PC-9 (cell line): ENCODE data around the gene SMIM11. TPM values are rescaled to one million over a fixed set of nuclear protein-coding genes. Genes with fewer than 3 reads are reported as not detected.

Experiments used
- BruUV-seq: library from RNA; stranded (reverse); fragments of 400-500 nt; replicated peaks from 2 replicates; lab custom pipeline; 2021; lab: Mats Ljungman, UMichigan
- CTCF ChIA-PET: fragments of 300-600 bp; sonication (Branson Sonifier 250); formaldehyde crosslinking; loops from one replicate; lab custom pipeline; 2022; ENCODE audit warnings: antibody characterized with exemption; lab: Charles Lee
- POLR2A ChIA-PET: fragments of 300-600 bp; sonication (Branson Sonifier 250); formaldehyde crosslinking; loops from one replicate; lab custom pipeline; 2022; ENCODE audit warnings: antibody characterized with exemption; ENCODE audit not compliant: unreplicated experiment; lab: Charles Lee
- DNase-seq, 2 experiments: peaks; one replicate each; pipeline versions ENCODE4 v3.0.0 to v3.0.0-alpha.2; 2015 to 2022; ENCODE audit warnings: mixed read lengths in 1 of 2
- H2AFZ ChIP-seq: fragments of 200-600 bp; sonication (generic); 2 replicates; pipeline ENCODE4 v1.8.1; 2017; ENCODE audit warnings: antibody characterized with exemption
- H3F3A ChIP-seq: fragments of 200-600 bp; sonication (generic); 2 replicates; pipeline ENCODE4 v1.8.1; 2017; ENCODE audit warnings: antibody characterized with exemption, mild to moderate bottlenecking, low read depth; ENCODE audit not compliant: insufficient read depth
- H3K27ac ChIP-seq: fragments of 200-600 bp; sonication (generic); 2 replicates; pipeline ENCODE4 v1.6.1; 2016; ENCODE audit warnings: mixed run types
- H3K27me3 ChIP-seq: fragments of 200-600 bp; sonication (generic); 2 replicates; pipeline ENCODE4 v1.6.1; 2016; ENCODE audit warnings: low read depth, mixed run types; ENCODE audit not compliant: insufficient read depth
- H3K36me3 ChIP-seq: fragments of 200-600 bp; sonication (generic); 2 replicates; pipeline ENCODE4 v1.6.1; 2016; ENCODE audit warnings: low read depth, mixed run types
- H3K4me1 ChIP-seq: fragments of 200-600 bp; sonication (generic); replicated peaks from 2 replicates; pipeline ENCODE4 v1.6.1; 2016; ENCODE audit warnings: mixed run types; ENCODE audit not compliant: insufficient read depth
- H3K4me2 ChIP-seq: fragments of 200-600 bp; sonication (generic); 2 replicates; pipeline ENCODE4 v1.6.1; 2017; ENCODE audit warnings: mixed run types
- H3K4me3 ChIP-seq: fragments of 200-600 bp; sonication (generic); 2 replicates; pipeline ENCODE4 v1.6.1; 2016; ENCODE audit warnings: mixed run types
- H3K79me2 ChIP-seq: fragments of 200-600 bp; sonication (generic); 2 replicates; pipeline ENCODE4 v1.6.1; 2017; ENCODE audit warnings: low read depth, mixed run types
- H3K9me2 ChIP-seq: fragments of 200-600 bp; sonication (generic); 2 replicates; pipeline ENCODE4 v1.8.1; 2017; ENCODE audit warnings: mild to moderate bottlenecking; ENCODE audit not compliant: insufficient read depth
- H3K9me3 ChIP-seq: fragments of 200-600 bp; sonication (generic); 2 replicates; pipeline ENCODE4 v1.8.1; 2016; ENCODE audit warnings: low read depth; ENCODE audit not compliant: insufficient read depth
- H4K20me1 ChIP-seq: fragments of 200-600 bp; sonication (generic); 2 replicates; pipeline ENCODE4 v1.8.1; 2017; ENCODE audit not compliant: insufficient read depth
- CTCF ChIP-seq: fragments of 200-600 bp; sonication (generic); conservative IDR thresholded peaks from 2 replicates; pipeline ENCODE4 v1.6.1; 2017; ENCODE audit warnings: mixed run types, antibody characterized with exemption, mild to moderate bottlenecking, moderate library complexity
- EZH2 ChIP-seq: fragments of 200-600 bp; sonication (generic); IDR thresholded peaks from 2 replicates; pipeline ENCODE4 v1.8.0; 2017; ENCODE audit warnings: antibody characterized with exemption, low read depth
- intact Hi-C: fragments of 100-400 bp; cut with micrococcal nuclease; formaldehyde crosslinking; loops from one replicate; pipeline ENCODE4 v1.10.0; 2022; ENCODE audit not compliant: unreplicated experiment
- total RNA-seq: library from RNA; stranded (reverse); gene quantifications from 2 replicates; pipeline ENCODE4 v1.2.3, GENCODE V29; 2021

Gene SMIM11
- total RNA-seq, 1 experiment from 2014 or later: 3.1 TPM

- H3K27ac ChIP-seq: no peak overlapping the region
- no peaks in the 10 kb centered on the region for H3K9me3 ChIP-seq
- no peak overlapping the region for H3K4me2 ChIP-seq
- no peaks in the 10 kb centered on the region for H4K20me1 ChIP-seq
- no peak overlapping the region for H3K4me3 ChIP-seq
- no peak for TF ChIP-seq CTCF
- TF ChIP-seq EZH2: no peak
- BruUV-seq: no TSS peak
- 0 out of 2 replicates have a peak, but pooled peaks cover 3% of the 10 kb centered on the region for H3K27me3 ChIP-seq
- H3K79me2 ChIP-seq: no peaks in the 10 kb centered on the region
- no peaks in the 10 kb centered on the region for H3K9me2 ChIP-seq
- no peak for DNase-seq
- intact Hi-C loops: loop anchor here (10.0 kb wide), 1 partner anchor 413 kb away; no protein-coding TSS in a partner anchor
- no peaks in the 10 kb centered on the region for H3F3A ChIP-seq
- POLR2A ChIA-PET: no interaction called here
- no peaks in the 10 kb centered on the region for H3K4me1 ChIP-seq
- H3K36me3 ChIP-seq: no peaks in the 10 kb centered on the region
- no peak overlapping the region for H2AFZ ChIP-seq
- CTCF ChIA-PET: no interaction called here
Measured at GRCh38 chr21:34338226-34338625, 37.1 kb upstream of the SMIM11 start.

GRCh38 chr21:34340061-34340460 is 35.2 kb upstream of the SMIM11 start:
- H3K9me3 ChIP-seq: no peaks in the 10 kb centered on the region
- H3K9me2 ChIP-seq: no peaks in the 10 kb centered on the region
- no peaks in the 10 kb centered on the region for H4K20me1 ChIP-seq
- CTCF ChIA-PET: no interaction called here
- no peaks in the 10 kb centered on the region for H3F3A ChIP-seq
- intact Hi-C loops: no loop called here
- H3K27me3 ChIP-seq: 0 out of 2 replicates have a peak, but pooled peaks cover 3% of the 10 kb centered on the region
- H3K4me3 ChIP-seq: no peak overlapping the region
- H3K4me1 ChIP-seq: no peaks in the 10 kb centered on the region
- H3K4me2 ChIP-seq: no peak overlapping the region
- POLR2A ChIA-PET: no interaction called here
- H3K36me3 ChIP-seq: no peaks in the 10 kb centered on the region
- DNase-seq: no peak
- BruUV-seq: no TSS peak
- no peaks in the 10 kb centered on the region for H3K79me2 ChIP-seq
- no peak for TF ChIP-seq CTCF
- TF ChIP-seq EZH2: no peak
- no peak overlapping the region for H2AFZ ChIP-seq
- no peak overlapping the region for H3K27ac ChIP-seq

GRCh38 chr21:34342476-34342875 is 32.8 kb upstream of the SMIM11 start:
- CTCF ChIA-PET: no interaction called here

More at GRCh38 chr21:34342476-34342875, 32.8 kb upstream of the SMIM11 start:
- intact Hi-C loops: no loop called here
- no peak overlapping the region for H3K4me2 ChIP-seq
- H3K4me3 ChIP-seq: no peak overlapping the region
- no peak for TF ChIP-seq EZH2
- no peak for TF ChIP-seq CTCF
- no peak overlapping the region for H2AFZ ChIP-seq
- H3K9me3 ChIP-seq: no peaks in the 10 kb centered on the region
- H3K27me3 ChIP-seq: 0 out of 2 replicates have a peak, but pooled peaks cover 3% of the 10 kb centered on the region
- H3K79me2 ChIP-seq: no peaks in the 10 kb centered on the region
- no peaks in the 10 kb centered on the region for H3K4me1 ChIP-seq
- no peaks in the 10 kb centered on the region for H3F3A ChIP-seq
- no peaks in the 10 kb centered on the region for H3K9me2 ChIP-seq
- H3K36me3 ChIP-seq: no peaks in the 10 kb centered on the region
- H4K20me1 ChIP-seq: no peaks in the 10 kb centered on the region
- no peak for DNase-seq
- no TSS peak for BruUV-seq
- H3K27ac ChIP-seq: no peak overlapping the region
- POLR2A ChIA-PET: no interaction called here
